ENCODE measurements around the gene ARL8B.
A peak's percentile ranks its signal among the peaks of the same experiment; 100 is the strongest.

The ARL8B gene

GRCh38 chr3:5186858-5187155 lies 64.7 kb downstream of the ARL8B start:
- peak overlapping the region; percentile 73 to 97 for H3K27ac ChIP-seq
- TF ChIP-seq, protein P1, sequence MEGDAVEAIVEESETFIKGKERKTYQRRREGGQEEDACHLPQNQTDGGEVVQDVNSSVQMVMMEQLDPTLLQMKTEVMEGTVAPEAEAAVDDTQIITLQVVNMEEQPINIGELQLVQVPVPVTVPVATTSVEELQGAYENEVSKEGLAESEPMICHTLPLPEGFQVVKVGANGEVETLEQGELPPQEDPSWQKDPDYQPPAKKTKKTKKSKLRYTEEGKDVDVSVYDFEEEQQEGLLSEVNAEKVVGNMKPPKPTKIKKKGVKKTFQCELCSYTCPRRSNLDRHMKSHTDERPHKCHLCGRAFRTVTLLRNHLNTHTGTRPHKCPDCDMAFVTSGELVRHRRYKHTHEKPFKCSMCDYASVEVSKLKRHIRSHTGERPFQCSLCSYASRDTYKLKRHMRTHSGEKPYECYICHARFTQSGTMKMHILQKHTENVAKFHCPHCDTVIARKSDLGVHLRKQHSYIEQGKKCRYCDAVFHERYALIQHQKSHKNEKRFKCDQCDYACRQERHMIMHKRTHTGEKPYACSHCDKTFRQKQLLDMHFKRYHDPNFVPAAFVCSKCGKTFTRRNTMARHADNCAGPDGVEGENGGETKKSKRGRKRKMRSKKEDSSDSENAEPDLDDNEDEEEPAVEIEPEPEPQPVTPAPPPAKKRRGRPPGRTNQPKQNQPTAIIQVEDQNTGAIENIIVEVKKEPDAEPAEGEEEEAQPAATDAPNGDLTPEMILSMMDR (IDR thresholded peaks at IDR 0.05) = no peak
- peak overlapping the region; percentile 89 for H3K4me3 ChIP-seq
- no peak for DNase-seq (ENCODE audit: low spot score)

- peak; percentile 98 for DNase-seq (ENCODE audit: low spot score)
- peak within 1 kb of the TSS; percentile 97 for H3K27ac ChIP-seq
- peak within 1 kb of the TSS; percentile 89 for H3K4me3 ChIP-seq
- TF ChIP-seq, protein P1 (IDR thresholded peaks at IDR 0.05) = no peak
These were observed 65.2 kb downstream of the ARL8B start, which contains the start of gene EDEM1 for GRCh38 chr3:5187156-5187919. EDEM1 (plus strand) TSS chr3:5187707; CDS start chr3:5187806, 99 bp downstream.

- Histone ChIP-seq H3K27ac (peak overlapping the region; percentile 97), H3K4me3 (peak overlapping the region; percentile 89)
- DNase-seq (ENCODE audit: low spot score) = peak; percentile 81
- TF ChIP-seq, protein P1 (IDR thresholded peaks at IDR 0.05) = no peak
These were observed 65.9 kb downstream of the ARL8B start for GRCh38 chr3:5187920-5188418.

GRCh38 chr3:5188419-5189221 lies 66.5 kb downstream of the ARL8B start:
- TF ChIP-seq, protein P1 (IDR thresholded peaks at IDR 0.05) = no peak
- peak overlapping the region; percentile 89 for H3K4me3 ChIP-seq

DNA sequence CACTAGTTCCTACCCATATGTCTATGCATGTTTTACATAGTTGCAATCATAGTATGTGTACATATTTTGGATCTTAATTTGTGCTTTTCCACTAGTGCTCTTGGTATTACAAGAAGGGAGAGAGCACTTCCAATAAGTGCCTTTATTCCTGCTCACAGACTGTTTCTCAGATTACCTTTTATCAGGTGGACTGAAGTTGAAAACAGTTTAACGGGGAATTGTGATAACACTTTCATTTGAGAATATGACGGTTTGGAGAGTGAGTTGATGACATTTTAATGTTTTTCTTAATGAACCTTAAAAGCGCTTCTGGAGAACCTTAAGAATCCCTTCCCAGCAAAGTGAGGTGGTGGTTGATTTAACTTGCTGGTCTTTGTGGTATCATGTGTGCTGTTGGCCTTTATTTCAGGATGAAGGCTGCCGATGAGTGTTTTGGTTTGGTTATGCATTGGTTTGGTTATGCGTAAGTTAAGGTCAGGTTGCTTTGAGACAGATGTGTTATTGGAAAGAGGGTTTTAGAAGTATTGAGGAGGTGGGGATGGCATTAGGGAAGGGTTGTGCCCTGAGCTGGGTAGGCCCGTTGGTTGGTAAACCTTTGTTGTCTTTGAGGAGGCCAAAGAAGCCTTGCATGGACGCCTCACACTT lies 68.2 kb downstream of the ARL8B start:
- TF ChIP-seq, protein P1 (IDR thresholded peaks at IDR 0.05) = no peak
- H3K27ac ChIP-seq = no peak overlapping the region
- H3K4me3 ChIP-seq = peak overlapping the region; percentile 5
- no peak for DNase-seq (ENCODE audit: low spot score)

More at GRCh38 chr3:5188419-5189221, 66.5 kb downstream of the ARL8B start:
- peak overlapping the region; percentile 97 for H3K27ac ChIP-seq
- DNase-seq (ENCODE audit: low spot score) = no peak

DNA sequence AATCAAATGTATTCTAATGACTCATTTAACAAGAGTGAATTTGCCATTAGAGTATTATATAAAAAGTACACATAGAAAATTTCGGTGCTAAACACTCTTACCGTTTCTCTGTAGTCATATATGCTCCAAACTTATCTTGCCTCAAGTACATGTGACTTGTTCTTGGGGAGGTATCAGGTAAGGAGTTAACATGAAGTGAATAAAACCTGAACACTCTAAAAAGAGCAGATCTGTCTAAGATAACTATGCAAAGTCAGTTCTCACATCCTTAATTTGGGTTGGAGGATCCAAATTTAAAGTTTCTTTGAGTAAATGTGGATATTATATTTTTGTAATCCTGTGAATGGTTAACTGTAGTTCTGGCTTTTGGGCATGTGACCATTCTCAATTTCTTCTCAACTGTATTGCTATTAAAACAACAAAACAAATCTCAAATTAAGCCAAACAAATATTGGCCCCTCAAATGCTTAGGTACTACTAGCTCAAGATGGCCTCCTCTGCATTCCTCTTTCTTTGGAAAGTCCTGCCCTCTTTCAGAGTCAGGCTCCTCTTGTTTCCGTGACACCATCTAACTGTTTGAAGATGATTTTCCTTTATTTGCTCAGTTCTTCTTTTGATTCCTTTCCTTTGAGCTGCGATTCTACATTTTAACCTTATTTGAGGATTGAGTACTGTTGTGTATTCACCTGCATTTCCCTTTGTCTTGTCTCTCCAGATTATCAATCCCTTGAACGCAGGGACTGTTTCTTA lies 69.6 kb downstream of the ARL8B start:
- TF ChIP-seq, protein P1 (IDR thresholded peaks at IDR 0.05) = no peak
- Histone ChIP-seq H3K27ac (no peak overlapping the region), H3K4me3 (no peak overlapping the region)

More for the DNA sequence above, 69.6 kb downstream of the ARL8B start:
- DNase-seq (ENCODE audit: low spot score) = no peak
